Upper lobe of right lung (tissue), 1 donor: ENCODE results near the gene WNT11. TPM values are rescaled to one million over a fixed set of nuclear protein-coding genes. Genes with fewer than 3 reads are reported as not detected.

ENCODE experiments used
- ATAC-seq: fragments of 200-7000 bp; cut with Tn5 transposase; one replicate; pipeline ENCODE4 v1.9.1; 2020; ENCODE audit warnings: mild to moderate bottlenecking, moderate library complexity
- DNase-seq: peaks from one replicate; pipeline ENCODE4 v3.0.0-alpha.2; 2020
- H3K27ac ChIP-seq: fragments of 200-600 bp; one replicate; pipeline ENCODE4 v1.8.0; 2022
- H3K27me3 ChIP-seq: fragments of 200-600 bp; one replicate; pipeline ENCODE4 v1.8.0; 2022; ENCODE audit warnings: mild to moderate bottlenecking
- H3K36me3 ChIP-seq: fragments of 200-600 bp; one replicate; pipeline ENCODE4 v1.8.0; 2022
- H3K4me1 ChIP-seq: fragments of 200-600 bp; one replicate; pipeline ENCODE4 v1.8.0; 2022
- H3K4me3 ChIP-seq: fragments of 200-600 bp; one replicate; pipeline ENCODE4 v1.8.0; 2022; ENCODE audit warnings: mild to moderate bottlenecking
- H3K9me3 ChIP-seq: fragments of 200-600 bp; one replicate; pipeline ENCODE4 v1.8.0; 2022
- CTCF ChIP-seq: fragments of 200-600 bp; IDR thresholded peaks from one replicate; pipeline ENCODE4 v1.8.0; 2022; ENCODE audit warnings: antibody characterized with exemption
- intact Hi-C: fragments of 100-400 bp; cut with DNase I; formaldehyde crosslinking; loops from one replicate; pipeline ENCODE4 v1.11.0; 2022
- total RNA-seq: library from RNA; stranded (reverse); fragmentation: NEBNext Ultra II Directional; extraction: Animal tissue kit (Norgen Biotek cat#: 25700); gene quantifications from one replicate; pipeline ENCODE4 v1.2.1, GENCODE V29; 2021
- donor health status: DM: no; HTN: yes; CAD: no; lungs with severe emphysema.

The WNT11 gene
- total RNA-seq, 1 donor from 2014 or later, result 8.7 TPM

- H3K36me3 ChIP-seq, result no peaks in the 10 kb centered on the region
- peaks cover 29% of the 10 kb centered on the region for H3K27me3 ChIP-seq
- TF ChIP-seq CTCF, result peak; percentile 98
- H3K4me3 ChIP-seq, result peak overlapping the region; percentile 63
- intact Hi-C loops, result loop anchor here (5.0 kb wide), 1 partner anchor 109 kb away; no protein-coding TSS in a partner anchor
- DNase-seq (peak; percentile 90), ATAC-seq (peak; percentile 87)
- no peak overlapping the region for H3K27ac ChIP-seq
- H3K4me1 ChIP-seq, result peaks cover 27% of the 10 kb centered on the region
- H3K9me3 ChIP-seq, result no peaks in the 10 kb centered on the region
These were observed 1.5 kb upstream of the WNT11 start for GRCh38 chr11:76207642-76208401.

GRCh38 chr11:76206077-76206326, 300 bp downstream of the WNT11 start:
- peaks cover 14% of the 10 kb centered on the region for H3K27me3 ChIP-seq
- no peak overlapping the region for H3K27ac ChIP-seq
- intact Hi-C loops, result loop anchor here (5.0 kb wide), 1 partner anchor 111 kb away; no protein-coding TSS in a partner anchor
- ATAC-seq (no peak), DNase-seq (no peak)
- H3K9me3 ChIP-seq, result no peaks in the 10 kb centered on the region
- no peaks in the 10 kb centered on the region for H3K36me3 ChIP-seq
- no peak for TF ChIP-seq CTCF
- H3K4me1 ChIP-seq, result peaks cover 27% of the 10 kb centered on the region
- peak overlapping the region; percentile 63 for H3K4me3 ChIP-seq

- no peak for DNase-seq
- H3K9me3 ChIP-seq, result no peaks in the 10 kb centered on the region
These were observed 838 bp downstream of the WNT11 start for GRCh38 chr11:76205252-76206076.

GRCh38 chr11:76203937-76204336, 2.4 kb downstream of the WNT11 start:
- Histone ChIP-seq H3K4me3 (no peak overlapping the region), H3K27ac (no peak overlapping the region), H3K4me1 (peaks cover 24% of the 10 kb centered on the region), H3K36me3 (no peaks in the 10 kb centered on the region), H3K27me3 (peaks cover 12% of the 10 kb centered on the region), H3K9me3 (no peaks in the 10 kb centered on the region)
- intact Hi-C loops, result no loop called here
- no peak for DNase-seq
- TF ChIP-seq CTCF, result no peak
- ATAC-seq, result no peak

More at GRCh38 chr11:76205252-76206076, 838 bp downstream of the WNT11 start:
- intact Hi-C loops, result loop anchor here (5.0 kb wide), 1 partner anchor 112 kb away; no protein-coding TSS in a partner anchor
- TF ChIP-seq CTCF, result no peak
- Histone ChIP-seq H3K36me3 (no peaks in the 10 kb centered on the region), H3K4me1 (peaks cover 27% of the 10 kb centered on the region), H3K4me3 (peak overlapping the region; percentile 63), H3K27ac (no peak overlapping the region), H3K27me3 (peaks cover 12% of the 10 kb centered on the region)
- ATAC-seq, result no peak

GRCh38 chr11:76203131-76203925, 3.0 kb downstream of the WNT11 start:
- intact Hi-C loops, result no loop called here
- no peak overlapping the region for H3K27ac ChIP-seq
- ATAC-seq, result no peak
- no peak for DNase-seq
- peaks cover 12% of the 10 kb centered on the region for H3K27me3 ChIP-seq
- H3K9me3 ChIP-seq, result no peaks in the 10 kb centered on the region
- TF ChIP-seq CTCF, result no peak
- no peaks in the 10 kb centered on the region for H3K36me3 ChIP-seq
- peaks cover 22% of the 10 kb centered on the region for H3K4me1 ChIP-seq
- H3K4me3 ChIP-seq, result no peak overlapping the region
